ENCODE data around the gene SLC25A21.

SLC25A21 gene

GRCh38 chr14:37062191-37062803, 110.1 kb downstream of the SLC25A21 start:
- no peak for TF ChIP-seq MAX (IDR thresholded peaks at IDR 0.05)
- no peak for TF ChIP-seq REST (IDR thresholded peaks at IDR 0.05; ENCODE audit: low read depth)
- TF ChIP-seq CREB1 (IDR thresholded peaks at IDR 0.05; ENCODE audit: low read depth): no peak
- no peak for TF ChIP-seq NFIC (IDR thresholded peaks at IDR 0.05)
- no peak for TF ChIP-seq EP300 (IDR thresholded peaks at IDR 0.05; ENCODE audit: borderline replicate concordance)
- TF ChIP-seq USF1 (IDR thresholded peaks at IDR 0.05): no peak
- no peak for TF ChIP-seq ZBTB7A (IDR thresholded peaks at IDR 0.05; ENCODE audit: low read depth)
- no peak for TF ChIP-seq TAF1 (IDR thresholded peaks at IDR 0.05; ENCODE audit: low read depth)
- TF ChIP-seq EGR1 (IDR thresholded peaks at IDR 0.05): no peak
- TF ChIP-seq YY1 (IDR thresholded peaks at IDR 0.05; ENCODE audit: low read depth): no peak
- TF ChIP-seq TCF12 (IDR thresholded peaks at IDR 0.05; ENCODE audit: low read depth): no peak
- TF ChIP-seq TEAD4 (IDR thresholded peaks at IDR 0.05): no peak
- TF ChIP-seq FOXM1 (IDR thresholded peaks at IDR 0.05; ENCODE audit: borderline replicate concordance, low read depth): no peak
- no peak for TF ChIP-seq CEBPB (IDR thresholded peaks at IDR 0.05)
- TF ChIP-seq RAD21 (IDR thresholded peaks at IDR 0.05; ENCODE audit: low read depth): no peak

- TF ChIP-seq FOXM1 (IDR thresholded peaks at IDR 0.05; ENCODE audit: borderline replicate concordance, low read depth): no peak
- TF ChIP-seq USF1 (IDR thresholded peaks at IDR 0.05): no peak
- no peak for TF ChIP-seq ZBTB7A (IDR thresholded peaks at IDR 0.05; ENCODE audit: low read depth)
- no peak for TF ChIP-seq RAD21 (IDR thresholded peaks at IDR 0.05; ENCODE audit: low read depth)
- TF ChIP-seq TEAD4 (IDR thresholded peaks at IDR 0.05): no peak
- no peak for TF ChIP-seq CREB1 (IDR thresholded peaks at IDR 0.05; ENCODE audit: low read depth)
These were observed 110.7 kb downstream of the SLC25A21 start for GRCh38 chr14:37061697-37062096.

GRCh38 chr14:37060496-37061260, 111.7 kb downstream of the SLC25A21 start:
- TF ChIP-seq MAX (IDR thresholded peaks at IDR 0.05) (no peak), EGR1 (IDR thresholded peaks at IDR 0.05) (no peak), YY1 (IDR thresholded peaks at IDR 0.05; ENCODE audit: low read depth) (no peak), TAF1 (IDR thresholded peaks at IDR 0.05; ENCODE audit: low read depth) (no peak), EP300 (IDR thresholded peaks at IDR 0.05; ENCODE audit: borderline replicate concordance) (no peak), FOXM1 (IDR thresholded peaks at IDR 0.05; ENCODE audit: borderline replicate concordance, low read depth) (no peak), CREB1 (IDR thresholded peaks at IDR 0.05; ENCODE audit: low read depth) (no peak), TCF12 (IDR thresholded peaks at IDR 0.05; ENCODE audit: low read depth) (no peak), USF1 (IDR thresholded peaks at IDR 0.05) (no peak), RAD21 (IDR thresholded peaks at IDR 0.05; ENCODE audit: low read depth) (no peak), TEAD4 (IDR thresholded peaks at IDR 0.05) (no peak), ZBTB7A (IDR thresholded peaks at IDR 0.05; ENCODE audit: low read depth) (no peak), NFIC (IDR thresholded peaks at IDR 0.05) (no peak), REST (IDR thresholded peaks at IDR 0.05; ENCODE audit: low read depth) (no peak)

- TF ChIP-seq TCF12 (IDR thresholded peaks at IDR 0.05; ENCODE audit: low read depth) (no peak), USF1 (IDR thresholded peaks at IDR 0.05) (no peak), TEAD4 (IDR thresholded peaks at IDR 0.05) (no peak), TAF1 (IDR thresholded peaks at IDR 0.05; ENCODE audit: low read depth) (no peak), NFIC (IDR thresholded peaks at IDR 0.05) (no peak), RAD21 (IDR thresholded peaks at IDR 0.05; ENCODE audit: low read depth) (no peak), CEBPB (IDR thresholded peaks at IDR 0.05) (no peak), ZBTB7A (IDR thresholded peaks at IDR 0.05; ENCODE audit: low read depth) (no peak), YY1 (IDR thresholded peaks at IDR 0.05; ENCODE audit: low read depth) (no peak), CREB1 (IDR thresholded peaks at IDR 0.05; ENCODE audit: low read depth) (no peak), REST (IDR thresholded peaks at IDR 0.05; ENCODE audit: low read depth) (no peak), FOXM1 (IDR thresholded peaks at IDR 0.05; ENCODE audit: borderline replicate concordance, low read depth) (no peak), EP300 (IDR thresholded peaks at IDR 0.05; ENCODE audit: borderline replicate concordance) (no peak), MAX (IDR thresholded peaks at IDR 0.05) (no peak), EGR1 (IDR thresholded peaks at IDR 0.05) (no peak)
These were observed 114.6 kb downstream of the SLC25A21 start for GRCh38 chr14:37057776-37058175.
